Femur (tissue), 1 donor: Measurements from ENCODE around the gene TSPAN5.
"Not testable (repeated sequence)": the region's sequence is repeated elsewhere in the genome, so short reads cannot be mapped to it uniquely, and the experiment has no call there.

Experiments
- DNase-seq: peaks from one replicate; pipeline ENCODE4 v3.0.0-alpha.2; 2017

The TSPAN5 gene

GRCh38 chr4:98658287-98659105 lies at the start of gene TSPAN5:
Gene TSPAN5 (minus strand): TSS chr4:98658611.
- DNase-seq, result peak; percentile 85

- no peak for DNase-seq
These were observed 48.5 kb upstream of the TSPAN5 start for GRCh38 chr4:98706935-98707334.

- DNase-seq, result no peak
These were observed 47.9 kb upstream of the TSPAN5 start for GRCh38 chr4:98706200-98706813.

- DNase-seq, result not testable (repeated sequence)
These were observed 47.2 kb upstream of the TSPAN5 start for GRCh38 chr4:98705586-98705985.

- DNase-seq, result no peak
These were observed 42.2 kb upstream of the TSPAN5 start for GRCh38 chr4:98700656-98701055.

GRCh38 chr4:98694076-98694475 lies 35.7 kb upstream of the TSPAN5 start:
- no peak for DNase-seq

- no peak for DNase-seq
These were observed 34.0 kb upstream of the TSPAN5 start for GRCh38 chr4:98692411-98692810.

- no peak for DNase-seq
These were observed 33.2 kb upstream of the TSPAN5 start for GRCh38 chr4:98691588-98691987.

- DNase-seq, result no peak
These were observed 31.2 kb upstream of the TSPAN5 start for GRCh38 chr4:98689507-98690174.

GRCh38 chr4:98688411-98689290 lies 30.2 kb upstream of the TSPAN5 start:
- no peak for DNase-seq

- DNase-seq, result no peak
These were observed 29.5 kb upstream of the TSPAN5 start for GRCh38 chr4:98687876-98688275.

GRCh38 chr4:98686847-98687246 lies 28.4 kb upstream of the TSPAN5 start:
- no peak for DNase-seq

- DNase-seq, result no peak
These were observed 27.8 kb upstream of the TSPAN5 start for GRCh38 chr4:98686043-98686707.

- DNase-seq, result no peak
These were observed 27.0 kb upstream of the TSPAN5 start for GRCh38 chr4:98685225-98686042.

GRCh38 chr4:98682719-98683118 lies 24.3 kb upstream of the TSPAN5 start:
- DNase-seq, result no peak

- DNase-seq, result no peak
These were observed 22.4 kb upstream of the TSPAN5 start for GRCh38 chr4:98680806-98681205.

GRCh38 chr4:98679738-98680137 lies 21.3 kb upstream of the TSPAN5 start:
- no peak for DNase-seq

- DNase-seq, result no peak
These were observed 19.4 kb upstream of the TSPAN5 start for GRCh38 chr4:98677799-98678198.

- DNase-seq, result no peak
These were observed 16.2 kb upstream of the TSPAN5 start for GRCh38 chr4:98674404-98675173.

GRCh38 chr4:98673978-98674377 lies 15.6 kb upstream of the TSPAN5 start:
- DNase-seq, result no peak

- no peak for DNase-seq
These were observed 14.9 kb upstream of the TSPAN5 start for GRCh38 chr4:98673288-98673644.
